ENCODE measurements around the gene CNTNAP2. TPM values are rescaled to one million over a fixed set of nuclear protein-coding genes. Genes with fewer than 3 reads are reported as not detected.

The CNTNAP2 gene
- total RNA-seq, 2 experiments from 2014 or later = not detected

DNA sequence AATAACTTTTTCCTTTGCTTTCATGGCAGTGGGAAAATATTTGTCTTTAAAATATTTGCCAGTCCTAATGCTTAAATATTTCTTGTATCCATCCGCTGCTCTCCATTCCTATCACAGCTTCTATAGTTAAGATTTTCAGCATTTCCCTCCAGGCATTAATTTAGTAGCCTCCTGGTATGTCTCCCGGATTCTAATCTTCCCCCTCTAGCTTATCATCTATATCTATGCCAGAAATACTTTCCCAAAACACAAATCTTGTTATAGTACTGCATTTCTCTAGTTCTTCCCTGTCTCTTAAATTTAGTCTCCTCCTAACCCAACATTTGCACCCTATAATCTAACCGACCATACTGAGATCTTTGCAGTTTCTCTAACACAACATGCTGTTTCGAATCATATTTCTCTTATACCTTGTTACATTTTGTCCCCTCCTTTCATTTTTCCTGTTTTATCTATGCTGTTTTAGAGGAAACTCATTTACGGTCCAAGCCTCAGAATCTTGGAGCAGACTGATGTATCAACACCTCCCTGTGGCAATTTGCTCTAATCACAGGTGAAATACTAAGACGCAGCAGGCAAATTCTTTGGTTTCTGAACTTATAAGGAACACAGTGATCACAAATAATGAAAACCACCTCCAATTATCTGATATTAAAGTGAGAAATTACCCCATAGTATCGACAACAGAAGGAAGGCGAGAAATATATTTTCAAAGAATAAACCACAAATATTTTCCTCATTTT, 10.3 kb downstream of the CNTNAP2 start:
- TF ChIP-seq CTCF (IDR thresholded peaks at IDR 0.05) = no peak
- H3K4me1 ChIP-seq (ENCODE audit: insufficient read depth, low read length) = no peaks in the 10 kb centered on the region
- Mint-ChIP-seq H3K9me3 (peaks cover 5% of the 10 kb centered on the region), H3K27ac (no peak overlapping the region), H3K36me3 (ENCODE audit: low read depth) (no peaks in the 10 kb centered on the region), H3K27me3 (no peaks in the 10 kb centered on the region), H3K4me3 (no peak overlapping the region), H3K4me1 (ENCODE audit: low read depth) (no peaks in the 10 kb centered on the region)
- no peak overlapping the region for H3K4me3 ChIP-seq (ENCODE audit: low read length)
- peaks cover 0 to 4% of the 10 kb centered on the region in 2 experiments for H3K9me3 ChIP-seq (ENCODE audit: control insufficient read depth in 1 of 2, insufficient read depth in 1 of 2, low read length in 2 of 2)
- no peak overlapping the region for H3K27ac ChIP-seq (ENCODE audit: low read depth in 1 of 2, low read length in 2 of 2)
- ATAC-seq (ENCODE audit: poor library complexity) (no peak), DNase-seq (no peak)
- intact Hi-C loops (cut with DNase I, micrococcal nuclease) = no loop called here
- H3K27me3 ChIP-seq (ENCODE audit: control insufficient read depth in 1 of 2, insufficient read depth in 2 of 2, low read length in 2 of 2) = no peaks in the 10 kb centered on the region
- POLR2A ChIA-PET = no interaction called here
- CTCF ChIA-PET = no interaction called here
- no peaks in the 10 kb centered on the region for H3K36me3 ChIP-seq (ENCODE audit: insufficient read depth, low read length)

DNA sequence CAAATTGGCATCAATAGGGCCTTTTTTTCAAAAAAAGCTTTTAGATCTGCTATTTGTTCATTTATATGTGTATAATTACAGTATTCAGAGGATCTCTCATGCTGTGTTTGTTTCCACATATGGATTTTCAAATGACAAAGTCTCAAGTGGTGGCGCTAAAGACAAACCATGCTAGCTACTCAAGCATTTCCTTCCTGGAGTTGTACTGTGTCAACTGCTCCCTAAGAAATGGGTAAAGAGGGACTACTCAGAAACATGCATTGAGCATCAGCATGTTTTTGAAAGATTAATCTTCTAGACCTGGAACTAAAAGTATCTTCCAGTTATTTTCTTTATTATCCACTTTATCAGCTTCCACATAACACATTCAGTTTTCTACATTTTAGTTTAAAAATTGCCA, 12.7 kb downstream of the CNTNAP2 start:
- POLR2A ChIA-PET = no interaction called here
- Mint-ChIP-seq H3K4me3 (no peak overlapping the region), H3K4me1 (ENCODE audit: low read depth) (no peaks in the 10 kb centered on the region)

DNA sequence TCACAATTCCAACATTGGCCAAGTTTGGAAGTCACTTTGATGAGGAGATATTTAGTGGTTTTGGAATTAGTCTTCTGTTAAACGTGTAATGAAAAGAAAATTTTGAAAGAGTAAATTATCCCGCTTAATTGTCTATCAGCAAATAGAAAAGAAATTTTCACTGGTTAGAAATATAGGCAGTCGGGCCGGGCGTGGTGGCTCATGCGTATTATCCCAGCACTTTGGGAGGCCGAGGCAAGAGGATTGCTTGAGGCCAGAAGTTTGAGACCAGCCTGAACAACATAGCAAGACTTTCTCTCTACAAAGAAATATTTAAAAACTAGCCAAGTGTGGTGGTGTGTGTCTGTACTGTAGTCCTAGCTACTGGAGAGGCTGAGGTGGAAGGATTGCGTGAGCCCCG, 13.4 kb downstream of the CNTNAP2 start:
- no peaks in the 10 kb centered on the region for H3K36me3 ChIP-seq (ENCODE audit: insufficient read depth, low read length)
- ChIA-PET CTCF (no interaction called here), POLR2A (no interaction called here)
- no peak for ATAC-seq (ENCODE audit: poor library complexity)
- Mint-ChIP-seq H3K4me3 (no peak overlapping the region), H3K27ac (no peak overlapping the region), H3K27me3 (no peaks in the 10 kb centered on the region), H3K9me3 (peaks cover 7% of the 10 kb centered on the region), H3K4me1 (ENCODE audit: low read depth) (no peaks in the 10 kb centered on the region), H3K36me3 (ENCODE audit: low read depth) (no peaks in the 10 kb centered on the region)
- H3K27me3 ChIP-seq (ENCODE audit: control insufficient read depth in 1 of 2, insufficient read depth in 2 of 2, low read length in 2 of 2) = no peaks in the 10 kb centered on the region
- H3K4me3 ChIP-seq (ENCODE audit: low read length) = no peak overlapping the region
- no peak for DNase-seq
- H3K4me1 ChIP-seq (ENCODE audit: insufficient read depth, low read length) = no peaks in the 10 kb centered on the region
- TF ChIP-seq CTCF (IDR thresholded peaks at IDR 0.05) = no peak
- intact Hi-C loops (cut with DNase I, micrococcal nuclease) = no loop called here
- peaks cover 0 to 4% of the 10 kb centered on the region in 2 experiments for H3K9me3 ChIP-seq (ENCODE audit: control insufficient read depth in 1 of 2, insufficient read depth in 1 of 2, low read length in 2 of 2)
- no peak overlapping the region for H3K27ac ChIP-seq (ENCODE audit: low read depth in 1 of 2, low read length in 2 of 2)

More for the DNA sequence above, 12.7 kb downstream of the CNTNAP2 start:
- Histone ChIP-seq H3K27ac (ENCODE audit: low read depth in 1 of 2, low read length in 2 of 2) (no peak overlapping the region), H3K4me3 (ENCODE audit: low read length) (no peak overlapping the region), H3K36me3 (ENCODE audit: insufficient read depth, low read length) (no peaks in the 10 kb centered on the region), H3K9me3 (ENCODE audit: control insufficient read depth in 1 of 2, insufficient read depth in 1 of 2, low read length in 2 of 2) (peaks cover 0 to 4% of the 10 kb centered on the region in 2 experiments), H3K27me3 (ENCODE audit: control insufficient read depth in 1 of 2, insufficient read depth in 2 of 2, low read length in 2 of 2) (no peaks in the 10 kb centered on the region), H3K4me1 (ENCODE audit: insufficient read depth, low read length) (no peaks in the 10 kb centered on the region)
- no peak for DNase-seq
- intact Hi-C loops (cut with DNase I, micrococcal nuclease) = no loop called here
- ATAC-seq (ENCODE audit: poor library complexity) = no peak
- Mint-ChIP-seq H3K27me3 (no peaks in the 10 kb centered on the region), H3K27ac (no peak overlapping the region), H3K9me3 (peaks cover 7% of the 10 kb centered on the region), H3K36me3 (ENCODE audit: low read depth) (no peaks in the 10 kb centered on the region)
- CTCF ChIA-PET = no interaction called here
- no peak for TF ChIP-seq CTCF (IDR thresholded peaks at IDR 0.05)

Data from CD4-positive, alpha-beta T cell (primary cell).